ENCODE measurements around the gene CEP57L1.

The CEP57L1 gene

DNA sequence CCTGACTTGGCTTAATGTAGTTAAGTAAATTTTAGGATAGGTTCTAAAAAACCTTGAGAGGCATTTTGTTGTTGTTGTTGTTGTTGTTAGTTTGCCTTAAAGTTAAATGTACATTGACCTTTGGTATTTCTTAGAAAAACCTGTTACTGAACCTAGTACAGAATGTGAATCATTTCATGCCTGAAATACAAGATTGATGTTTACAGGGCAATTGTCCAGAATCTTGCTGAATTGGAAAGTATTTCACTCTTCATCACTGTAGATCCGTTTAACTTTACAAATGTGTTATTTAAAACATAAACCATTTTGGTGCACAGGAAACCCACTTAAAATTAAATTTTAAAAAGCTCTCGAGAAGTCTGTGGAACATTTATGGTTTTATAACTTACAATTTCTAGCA, 75.0 kb downstream of the CEP57L1 start:
- TF ChIP-seq, protein P1, sequence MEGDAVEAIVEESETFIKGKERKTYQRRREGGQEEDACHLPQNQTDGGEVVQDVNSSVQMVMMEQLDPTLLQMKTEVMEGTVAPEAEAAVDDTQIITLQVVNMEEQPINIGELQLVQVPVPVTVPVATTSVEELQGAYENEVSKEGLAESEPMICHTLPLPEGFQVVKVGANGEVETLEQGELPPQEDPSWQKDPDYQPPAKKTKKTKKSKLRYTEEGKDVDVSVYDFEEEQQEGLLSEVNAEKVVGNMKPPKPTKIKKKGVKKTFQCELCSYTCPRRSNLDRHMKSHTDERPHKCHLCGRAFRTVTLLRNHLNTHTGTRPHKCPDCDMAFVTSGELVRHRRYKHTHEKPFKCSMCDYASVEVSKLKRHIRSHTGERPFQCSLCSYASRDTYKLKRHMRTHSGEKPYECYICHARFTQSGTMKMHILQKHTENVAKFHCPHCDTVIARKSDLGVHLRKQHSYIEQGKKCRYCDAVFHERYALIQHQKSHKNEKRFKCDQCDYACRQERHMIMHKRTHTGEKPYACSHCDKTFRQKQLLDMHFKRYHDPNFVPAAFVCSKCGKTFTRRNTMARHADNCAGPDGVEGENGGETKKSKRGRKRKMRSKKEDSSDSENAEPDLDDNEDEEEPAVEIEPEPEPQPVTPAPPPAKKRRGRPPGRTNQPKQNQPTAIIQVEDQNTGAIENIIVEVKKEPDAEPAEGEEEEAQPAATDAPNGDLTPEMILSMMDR (IDR thresholded peaks at IDR 0.05; ENCODE audit: control insufficient read depth, extremely low read depth, insufficient read depth), result no peak
- DNase-seq (ENCODE audit: low read depth), result no peak
- H3K4me3 ChIP-seq (ENCODE audit: low read depth, low read length), result no peak overlapping the region

GRCh38 chr6:109172101-109172746, 76.9 kb downstream of the CEP57L1 start:
- DNase-seq (ENCODE audit: low read depth), result no peak
- TF ChIP-seq, protein P1 (IDR thresholded peaks at IDR 0.05; ENCODE audit: control insufficient read depth, extremely low read depth, insufficient read depth), result no peak
- no peak overlapping the region for H3K4me3 ChIP-seq (ENCODE audit: low read depth, low read length)

DNA sequence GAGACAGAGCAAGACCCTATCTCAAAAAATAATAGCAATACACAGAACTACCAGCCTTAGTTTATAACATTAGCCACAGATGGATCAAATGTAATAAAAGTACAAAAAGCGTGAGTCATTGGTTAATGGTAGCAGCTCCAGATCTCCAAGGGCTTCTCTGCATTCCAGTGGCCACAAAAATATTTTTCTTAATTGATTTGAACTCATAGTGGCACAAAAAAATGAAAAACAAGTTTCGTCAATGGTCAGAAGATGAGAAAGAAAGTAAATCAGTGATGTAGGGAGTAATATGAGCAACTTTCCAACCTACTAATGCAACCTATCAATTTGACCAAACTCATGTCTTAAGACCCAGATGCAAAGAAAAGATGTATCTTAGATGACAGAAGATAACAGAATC, 79.6 kb downstream of the CEP57L1 start:
- no peak for DNase-seq (ENCODE audit: low read depth)
- TF ChIP-seq, protein P1 (IDR thresholded peaks at IDR 0.05; ENCODE audit: control insufficient read depth, extremely low read depth, insufficient read depth), result no peak

GRCh38 chr6:109178921-109179320, 83.6 kb downstream of the CEP57L1 start:
- DNase-seq (ENCODE audit: low read depth), result no peak
- TF ChIP-seq, protein P1 (IDR thresholded peaks at IDR 0.05; ENCODE audit: control insufficient read depth, extremely low read depth, insufficient read depth), result no peak

More for the DNA sequence above, 79.6 kb downstream of the CEP57L1 start:
- H3K4me3 ChIP-seq (ENCODE audit: low read depth, low read length), result no peak overlapping the region

GRCh38 chr6:109179507-109179906, 84.2 kb downstream of the CEP57L1 start:
- DNase-seq (ENCODE audit: low read depth), result no peak
- no peak overlapping the region for H3K4me3 ChIP-seq (ENCODE audit: low read depth, low read length)
- TF ChIP-seq, protein P1 (IDR thresholded peaks at IDR 0.05; ENCODE audit: control insufficient read depth, extremely low read depth, insufficient read depth), result no peak

More at GRCh38 chr6:109178921-109179320, 83.6 kb downstream of the CEP57L1 start:
- no peak overlapping the region for H3K4me3 ChIP-seq (ENCODE audit: low read depth, low read length)

DNA sequence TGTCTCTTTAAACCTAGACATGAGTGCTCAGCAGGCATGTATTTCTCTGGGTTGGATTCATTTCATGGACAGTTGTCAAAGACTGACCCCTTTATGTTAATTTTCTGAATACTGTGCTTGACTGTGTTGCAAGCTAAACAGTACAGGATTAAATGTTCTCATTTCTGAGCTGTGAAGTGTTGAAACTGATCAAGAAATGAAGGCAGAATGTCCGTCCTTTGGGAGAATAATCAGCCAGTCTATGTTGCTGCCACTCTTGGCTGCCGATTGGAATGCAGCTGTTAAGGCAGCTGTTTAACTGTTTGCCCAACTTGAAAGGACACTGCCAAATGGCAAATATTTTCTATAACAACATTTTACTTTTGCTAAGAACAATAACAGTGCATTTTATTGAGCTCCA, 87.3 kb downstream of the CEP57L1 start:
- DNase-seq (ENCODE audit: low read depth), result peak; percentile 73
- no peak overlapping the region for H3K4me3 ChIP-seq (ENCODE audit: low read depth, low read length)

More for the DNA sequence above, 87.3 kb downstream of the CEP57L1 start:
- TF ChIP-seq, protein P1 (IDR thresholded peaks at IDR 0.05; ENCODE audit: control insufficient read depth, extremely low read depth, insufficient read depth), result no peak

Data from LNCaP clone FGC (cell line).